ENCODE results near the gene GPR158. TPM values are rescaled to one million over a fixed set of nuclear protein-coding genes. Genes with fewer than 3 reads are reported as not detected.

Gene GPR158
- total RNA-seq, 2 donors from 2014 or later, result 0.05 TPM; not detected in 1

GRCh38 chr10:25465582-25466372 lies 291.0 kb downstream of the GPR158 start:
- intact Hi-C loops (cut with DNase I), result no loop called here
- ATAC-seq (no peak), DNase-seq (no peak)

GRCh38 chr10:25467881-25468280 lies 293.1 kb downstream of the GPR158 start:
- intact Hi-C loops (cut with DNase I), result no loop called here
- no peak for ATAC-seq
- no peak for DNase-seq

- ATAC-seq, result no peak
- no peak for DNase-seq
- intact Hi-C loops (cut with DNase I), result no loop called here
Measured at GRCh38 chr10:25481467-25481866, 306.7 kb downstream of the GPR158 start.

GRCh38 chr10:25483999-25484398 lies 309.2 kb downstream of the GPR158 start:
- ATAC-seq (no peak), DNase-seq (no peak)
- intact Hi-C loops (cut with DNase I), result no loop called here

- ATAC-seq (no peak), DNase-seq (no peak)
- intact Hi-C loops (cut with DNase I), result no loop called here
Measured at GRCh38 chr10:25487266-25487665, 312.5 kb downstream of the GPR158 start.

- DNase-seq, result no peak
- ATAC-seq, result no peak
- intact Hi-C loops (cut with DNase I), result loop anchor here in 1 of 2 donors (5.0 kb wide), 1 partner anchor 45 kb away; no protein-coding TSS in a partner anchor
Measured at GRCh38 chr10:25492040-25492439, 317.2 kb downstream of the GPR158 start.

- DNase-seq (no peak), ATAC-seq (no peak)
- intact Hi-C loops (cut with DNase I), result loop anchor here in 1 of 2 donors (5.0 kb wide), 1 partner anchor 45 kb away; no protein-coding TSS in a partner anchor
Measured at GRCh38 chr10:25492680-25493079, 317.9 kb downstream of the GPR158 start.

- peak; percentile 97 to 99 for ATAC-seq
- DNase-seq, result no peak
- intact Hi-C loops (cut with DNase I), result loop anchor here in 1 of 2 donors (5.0 kb wide), 1 partner anchor 46 kb away; no protein-coding TSS in a partner anchor
Measured at GRCh38 chr10:25493122-25493893, 318.5 kb downstream of the GPR158 start.

GRCh38 chr10:25497246-25497645 lies 322.4 kb downstream of the GPR158 start:
- DNase-seq (no peak), ATAC-seq (no peak)
- intact Hi-C loops (cut with DNase I), result no loop called here

- DNase-seq (no peak), ATAC-seq (no peak)
- intact Hi-C loops (cut with DNase I), result no loop called here
Measured at GRCh38 chr10:25498645-25499044, 323.8 kb downstream of the GPR158 start.

- ATAC-seq (peak; percentile 15 to 65), DNase-seq (no peak)
- intact Hi-C loops (cut with DNase I), result no loop called here
Measured at GRCh38 chr10:25501912-25502311, 327.1 kb downstream of the GPR158 start.

GRCh38 chr10:25502453-25502852 lies 327.7 kb downstream of the GPR158 start:
- no peak for ATAC-seq
- no peak for DNase-seq
- intact Hi-C loops (cut with DNase I), result no loop called here

- DNase-seq (no peak), ATAC-seq (no peak)
- intact Hi-C loops (cut with DNase I), result no loop called here
Measured at GRCh38 chr10:25504306-25504705, 329.5 kb downstream of the GPR158 start.

GRCh38 chr10:25504838-25505237 lies 330.0 kb downstream of the GPR158 start:
- no peak for DNase-seq
- no peak for ATAC-seq
- intact Hi-C loops (cut with DNase I), result no loop called here

- intact Hi-C loops (cut with DNase I), result no loop called here
- ATAC-seq, result no peak
Measured at GRCh38 chr10:25505466-25505865, 330.7 kb downstream of the GPR158 start.

GRCh38 chr10:25506821-25507335 lies 332.1 kb downstream of the GPR158 start:
- no peak for ATAC-seq
- intact Hi-C loops (cut with DNase I), result no loop called here

More at GRCh38 chr10:25505466-25505865, 330.7 kb downstream of the GPR158 start:
- no peak for DNase-seq

GRCh38 chr10:25508112-25508815 lies 333.5 kb downstream of the GPR158 start:
- DNase-seq (no peak), ATAC-seq (no peak)
- intact Hi-C loops (cut with DNase I), result no loop called here

More at GRCh38 chr10:25506821-25507335, 332.1 kb downstream of the GPR158 start:
- no peak for DNase-seq

- ATAC-seq, result no peak
- DNase-seq, result no peak
- intact Hi-C loops (cut with DNase I), result no loop called here
Measured at GRCh38 chr10:25509151-25509550, 334.4 kb downstream of the GPR158 start.

GRCh38 chr10:25522294-25522693 lies 347.5 kb downstream of the GPR158 start:
- ATAC-seq, result no peak
- intact Hi-C loops (cut with DNase I), result no loop called here

More at GRCh38 chr10:25522294-25522693, 347.5 kb downstream of the GPR158 start:
- DNase-seq, result no peak
